ENCODE data around the gene NFIA.
A peak's percentile ranks its signal among the peaks of the same experiment; 100 is the strongest.

The NFIA gene

GRCh38 chr1:61079296-61079897, 3.0 kb upstream of the NFIA start:
- no peak overlapping the region for H3K9ac ChIP-seq (ENCODE audit: low read depth, low read length)
- H3K4me1 ChIP-seq (ENCODE audit: control insufficient read depth, insufficient read depth, low read length), result peaks cover 44% of the 10 kb centered on the region
- H3K36me3 ChIP-seq (ENCODE audit: control insufficient read depth, insufficient read depth, low read length), result no peaks in the 10 kb centered on the region
- H3K9me3 ChIP-seq (ENCODE audit: control insufficient read depth, insufficient read depth, low read length), result no peaks in the 10 kb centered on the region
- H3K4me3 ChIP-seq (ENCODE audit: low read depth, low read length), result peak overlapping the region; percentile 44
- H3K27ac ChIP-seq (ENCODE audit: low read depth, low read length), result no peak overlapping the region
- peaks cover 72% of the 10 kb centered on the region for H3K27me3 ChIP-seq (ENCODE audit: control insufficient read depth, insufficient read depth, low read length)

GRCh38 chr1:61079898-61080336, 2.4 kb upstream of the NFIA start:
- Histone ChIP-seq H3K9ac (ENCODE audit: low read depth, low read length) (no peak overlapping the region), H3K27ac (ENCODE audit: low read depth, low read length) (peak overlapping the region; percentile 9), H3K9me3 (ENCODE audit: control insufficient read depth, insufficient read depth, low read length) (no peaks in the 10 kb centered on the region), H3K27me3 (ENCODE audit: control insufficient read depth, insufficient read depth, low read length) (peaks cover 77% of the 10 kb centered on the region), H3K36me3 (ENCODE audit: control insufficient read depth, insufficient read depth, low read length) (no peaks in the 10 kb centered on the region), H3K4me3 (ENCODE audit: low read depth, low read length) (peak overlapping the region; percentile 44), H3K4me1 (ENCODE audit: control insufficient read depth, insufficient read depth, low read length) (peaks cover 44% of the 10 kb centered on the region)

GRCh38 chr1:61080413-61081143, 1.8 kb upstream of the NFIA start:
- no peaks in the 10 kb centered on the region for H3K9me3 ChIP-seq (ENCODE audit: control insufficient read depth, insufficient read depth, low read length)
- no peak overlapping the region for H3K27ac ChIP-seq (ENCODE audit: low read depth, low read length)
- H3K9ac ChIP-seq (ENCODE audit: low read depth, low read length), result no peak overlapping the region
- H3K4me3 ChIP-seq (ENCODE audit: low read depth, low read length), result peak overlapping the region; percentile 44
- peaks cover 44% of the 10 kb centered on the region for H3K4me1 ChIP-seq (ENCODE audit: control insufficient read depth, insufficient read depth, low read length)
- H3K27me3 ChIP-seq (ENCODE audit: control insufficient read depth, insufficient read depth, low read length), result peaks cover 80% of the 10 kb centered on the region
- H3K36me3 ChIP-seq (ENCODE audit: control insufficient read depth, insufficient read depth, low read length), result no peaks in the 10 kb centered on the region

GRCh38 chr1:61081144-61081685, 1.1 kb upstream of the NFIA start:
- no peak overlapping the region for H3K27ac ChIP-seq (ENCODE audit: low read depth, low read length)
- H3K9me3 ChIP-seq (ENCODE audit: control insufficient read depth, insufficient read depth, low read length), result no peaks in the 10 kb centered on the region
- peaks cover 81% of the 10 kb centered on the region for H3K27me3 ChIP-seq (ENCODE audit: control insufficient read depth, insufficient read depth, low read length)

GRCh38 chr1:61081686-61082310, 563 bp upstream of the NFIA start:
- H3K36me3 ChIP-seq (ENCODE audit: control insufficient read depth, insufficient read depth, low read length), result no peaks in the 10 kb centered on the region
- no peak overlapping the region for H3K9ac ChIP-seq (ENCODE audit: low read depth, low read length)
- peak overlapping the region; percentile 63 for H3K4me3 ChIP-seq (ENCODE audit: low read depth, low read length)
- H3K4me1 ChIP-seq (ENCODE audit: control insufficient read depth, insufficient read depth, low read length), result peaks cover 37% of the 10 kb centered on the region
- no peak overlapping the region for H3K27ac ChIP-seq (ENCODE audit: low read depth, low read length)
- H3K27me3 ChIP-seq (ENCODE audit: control insufficient read depth, insufficient read depth, low read length), result peaks cover 78% of the 10 kb centered on the region
- no peaks in the 10 kb centered on the region for H3K9me3 ChIP-seq (ENCODE audit: control insufficient read depth, insufficient read depth, low read length)

More at GRCh38 chr1:61081144-61081685, 1.1 kb upstream of the NFIA start:
- Histone ChIP-seq H3K9ac (ENCODE audit: low read depth, low read length) (no peak overlapping the region), H3K36me3 (ENCODE audit: control insufficient read depth, insufficient read depth, low read length) (no peaks in the 10 kb centered on the region), H3K4me3 (ENCODE audit: low read depth, low read length) (peak overlapping the region; percentile 63), H3K4me1 (ENCODE audit: control insufficient read depth, insufficient read depth, low read length) (peaks cover 42% of the 10 kb centered on the region)

- Histone ChIP-seq H3K4me3 (ENCODE audit: low read depth, low read length) (peak overlapping the region; percentile 69), H3K9ac (ENCODE audit: low read depth, low read length) (no peak overlapping the region; the same call in 1 of the 2 replicates), H3K27ac (ENCODE audit: low read depth, low read length) (no peak overlapping the region), H3K27me3 (ENCODE audit: control insufficient read depth, insufficient read depth, low read length) (peaks cover 76% of the 10 kb centered on the region), H3K9me3 (ENCODE audit: control insufficient read depth, insufficient read depth, low read length) (no peaks in the 10 kb centered on the region), H3K4me1 (ENCODE audit: control insufficient read depth, insufficient read depth, low read length) (peaks cover 34% of the 10 kb centered on the region), H3K36me3 (ENCODE audit: control insufficient read depth, insufficient read depth, low read length) (no peaks in the 10 kb centered on the region)
Observed at GRCh38 chr1:61083013-61083806, 849 bp downstream of the NFIA start.

- Histone ChIP-seq H3K9ac (ENCODE audit: low read depth, low read length) (no peak overlapping the region), H3K27me3 (ENCODE audit: control insufficient read depth, insufficient read depth, low read length) (peaks cover 69% of the 10 kb centered on the region), H3K27ac (ENCODE audit: low read depth, low read length) (no peak overlapping the region)
Observed at GRCh38 chr1:61083807-61084440, 1.6 kb downstream of the NFIA start.

GRCh38 chr1:61084491-61085031, 2.2 kb downstream of the NFIA start:
- H3K27me3 ChIP-seq (ENCODE audit: control insufficient read depth, insufficient read depth, low read length), result peaks cover 63% of the 10 kb centered on the region
- H3K4me3 ChIP-seq (ENCODE audit: low read depth, low read length), result no peak overlapping the region
- H3K9me3 ChIP-seq (ENCODE audit: control insufficient read depth, insufficient read depth, low read length), result no peaks in the 10 kb centered on the region
- no peaks in the 10 kb centered on the region for H3K36me3 ChIP-seq (ENCODE audit: control insufficient read depth, insufficient read depth, low read length)
- peaks cover 26% of the 10 kb centered on the region for H3K4me1 ChIP-seq (ENCODE audit: control insufficient read depth, insufficient read depth, low read length)
- H3K27ac ChIP-seq (ENCODE audit: low read depth, low read length), result no peak overlapping the region
- no peak overlapping the region for H3K9ac ChIP-seq (ENCODE audit: low read depth, low read length)

More at GRCh38 chr1:61083807-61084440, 1.6 kb downstream of the NFIA start:
- peak overlapping the region; percentile 69 for H3K4me3 ChIP-seq (ENCODE audit: low read depth, low read length)
- H3K36me3 ChIP-seq (ENCODE audit: control insufficient read depth, insufficient read depth, low read length), result no peaks in the 10 kb centered on the region
- no peaks in the 10 kb centered on the region for H3K9me3 ChIP-seq (ENCODE audit: control insufficient read depth, insufficient read depth, low read length)
- peaks cover 31% of the 10 kb centered on the region for H3K4me1 ChIP-seq (ENCODE audit: control insufficient read depth, insufficient read depth, low read length)

- Histone ChIP-seq H3K36me3 (ENCODE audit: control insufficient read depth, insufficient read depth, low read length) (no peaks in the 10 kb centered on the region), H3K27ac (ENCODE audit: low read depth, low read length) (no peak overlapping the region), H3K27me3 (ENCODE audit: control insufficient read depth, insufficient read depth, low read length) (peaks cover 54% of the 10 kb centered on the region), H3K9ac (ENCODE audit: low read depth, low read length) (no peak overlapping the region), H3K9me3 (ENCODE audit: control insufficient read depth, insufficient read depth, low read length) (no peaks in the 10 kb centered on the region), H3K4me1 (ENCODE audit: control insufficient read depth, insufficient read depth, low read length) (peaks cover 20% of the 10 kb centered on the region), H3K4me3 (ENCODE audit: low read depth, low read length) (no peak overlapping the region)
Observed at GRCh38 chr1:61085206-61085982, 3.0 kb downstream of the NFIA start.
